GM18505 (cell line): ENCODE measurements around the gene SMIM1.
"Not testable (repeated sequence)": the region's sequence is repeated elsewhere in the genome, so short reads cannot be mapped to it uniquely, and the experiment has no call there.

Experiments
- ATAC-seq: cut with Tn5 transposase; IDR thresholded peaks from one replicate; pipeline ENCODE4 v1.9.1; 2021; ENCODE audit not compliant: unreplicated experiment
- POLR2A ChIP-seq: IDR thresholded peaks from 4 replicates; pipeline ENCODE4 v1.6.1; 2011; ENCODE audit warnings: borderline replicate concordance; ENCODE audit not compliant: insufficient read depth, insufficient read length; ENCODE audit errors: extremely low read depth

Gene SMIM1

DNA sequence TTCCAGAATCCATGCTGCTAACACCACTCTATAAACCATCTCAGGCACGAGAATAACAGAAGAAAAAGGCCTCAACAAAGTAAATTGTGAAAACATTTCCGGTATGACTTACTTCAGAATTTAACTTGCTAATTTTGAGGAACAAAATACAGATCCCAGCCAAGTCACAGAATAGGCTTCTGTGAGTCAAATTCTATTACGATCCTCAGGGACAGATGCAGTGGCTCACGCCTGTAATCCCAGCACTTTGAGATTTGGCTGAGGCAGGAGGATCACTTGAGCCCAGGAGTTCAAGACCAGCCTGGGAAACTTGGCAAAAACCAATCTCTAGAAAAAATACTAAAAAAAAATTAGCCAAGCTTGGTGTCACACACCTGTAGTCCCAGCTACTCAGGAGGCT lies 29.1 kb upstream of the SMIM1 start:
- no peak for ATAC-seq
- no peak for TF ChIP-seq POLR2A

DNA sequence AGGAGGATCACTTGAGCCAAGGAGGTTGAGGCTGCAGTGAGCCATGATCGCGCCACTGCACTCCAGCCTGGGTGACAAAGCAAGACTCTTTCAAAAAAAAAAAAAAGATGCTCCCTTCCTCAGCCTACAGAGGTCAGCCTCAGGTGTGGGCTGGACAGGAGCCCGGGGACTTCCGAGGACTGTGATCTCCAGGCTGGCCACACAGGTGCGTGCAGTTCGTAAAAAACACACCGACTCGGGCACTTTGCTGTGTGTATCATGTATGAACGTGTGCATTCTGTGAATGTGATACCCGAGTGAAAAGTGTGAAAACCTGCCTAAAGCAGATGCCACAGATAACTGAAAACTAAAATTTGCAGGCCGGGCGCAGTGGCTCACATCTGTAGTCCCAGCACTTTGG lies 28.7 kb upstream of the SMIM1 start:
- TF ChIP-seq POLR2A, result no peak
- ATAC-seq, result no peak

DNA sequence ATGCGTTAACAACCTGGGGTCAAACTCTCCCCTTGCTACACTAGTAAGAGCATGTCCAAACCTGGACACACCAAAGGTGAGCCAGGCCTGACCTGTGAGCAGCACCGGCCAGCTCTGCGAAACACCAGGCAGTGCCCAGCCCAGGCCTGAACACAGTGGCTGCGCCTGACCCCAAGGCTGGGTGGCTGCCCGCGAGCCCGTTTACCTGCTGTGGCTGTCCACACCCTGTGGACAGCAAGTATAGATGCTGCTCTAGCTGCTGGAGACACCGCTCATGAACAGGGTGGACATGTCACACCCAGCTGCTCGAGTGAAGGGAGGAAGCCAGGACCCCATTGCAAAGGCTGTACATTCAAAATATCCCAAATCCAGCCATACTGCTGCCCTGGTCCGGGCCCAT lies 27.9 kb upstream of the SMIM1 start:
- no peak for ATAC-seq
- no peak for TF ChIP-seq POLR2A

DNA sequence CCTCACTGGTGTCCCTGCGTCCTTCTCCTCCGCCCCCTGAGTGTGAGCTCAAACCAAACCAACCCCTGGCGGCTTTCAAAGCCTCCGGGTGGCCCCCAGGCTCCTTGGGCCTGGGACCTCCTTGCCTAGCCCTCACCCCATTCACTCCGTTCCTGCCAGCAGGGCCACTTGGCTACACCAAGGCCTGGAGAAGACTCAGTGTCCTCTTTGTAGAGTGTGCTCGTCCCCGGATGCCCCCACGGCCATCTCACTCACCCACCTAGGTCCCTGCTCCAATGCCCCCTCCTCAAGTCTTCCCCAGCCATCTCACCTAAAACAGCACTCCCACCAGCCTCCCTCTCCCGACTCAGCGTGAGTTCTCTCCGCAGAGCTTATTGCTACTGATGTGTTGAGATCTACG lies 27.5 kb upstream of the SMIM1 start:
- no peak for TF ChIP-seq POLR2A

DNA sequence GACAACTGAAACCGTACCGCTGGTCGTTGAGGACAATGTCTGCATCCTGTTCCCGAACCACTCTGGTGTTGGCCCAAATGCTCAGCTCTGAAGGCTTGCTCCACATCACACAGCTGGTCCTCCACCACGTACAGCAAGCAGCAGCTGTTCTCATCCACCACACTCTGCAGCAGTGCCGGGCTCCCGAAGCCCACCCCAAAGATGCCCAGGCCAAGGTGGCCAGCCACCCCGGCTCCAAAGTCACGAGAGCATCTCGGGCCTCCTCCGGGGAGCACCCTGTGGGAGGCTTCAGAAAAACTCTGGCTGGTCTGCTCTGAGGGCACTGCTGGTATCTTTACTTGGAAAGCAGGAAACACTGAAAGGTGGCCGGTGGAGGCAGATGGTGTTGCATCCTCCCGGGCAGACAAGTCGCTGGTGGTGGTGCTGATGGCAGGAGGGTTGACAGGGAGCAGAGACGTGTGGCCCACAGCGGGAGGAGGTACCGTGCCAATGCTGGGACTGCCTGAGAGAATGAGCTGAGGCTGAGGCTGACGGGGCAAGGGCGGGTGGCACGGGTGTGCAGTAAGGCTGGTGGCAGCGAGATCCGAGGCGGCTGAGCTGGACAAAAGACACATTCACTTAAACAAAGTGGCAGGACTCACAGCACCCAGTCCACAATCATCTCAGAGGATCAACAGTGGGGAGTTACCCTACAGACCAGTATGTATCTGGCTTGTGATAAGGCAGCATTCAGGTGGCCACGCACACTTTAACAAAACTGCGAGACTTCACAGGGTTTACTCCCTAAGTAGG lies 26.8 kb upstream of the SMIM1 start:
- no peak for ATAC-seq
- no peak for TF ChIP-seq POLR2A

More for the DNA sequence above, 27.5 kb upstream of the SMIM1 start:
- no peak for ATAC-seq

DNA sequence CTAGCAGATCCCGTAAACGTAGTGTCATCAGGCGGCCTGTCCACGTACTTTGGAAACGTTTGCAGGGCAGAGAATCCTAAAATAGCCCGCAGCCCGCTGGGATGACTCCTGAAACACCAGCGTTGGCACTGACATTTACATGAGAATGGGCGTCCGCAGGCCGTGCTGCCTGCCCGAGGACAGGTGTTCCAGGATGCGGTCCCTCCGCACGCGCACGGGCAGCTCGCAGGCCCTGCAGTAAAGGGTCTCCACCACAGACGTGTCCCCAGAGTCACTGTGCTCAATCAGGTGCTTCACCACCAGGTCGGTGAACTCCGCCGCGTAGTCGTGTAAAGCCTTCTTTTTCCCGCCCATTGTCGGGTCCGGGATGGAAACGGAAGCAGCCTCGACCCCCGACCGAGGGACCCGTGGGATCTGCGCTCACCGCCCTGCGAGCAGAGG lies 26.1 kb upstream of the SMIM1 start:
- no peak for TF ChIP-seq POLR2A
- ATAC-seq, result no peak

DNA sequence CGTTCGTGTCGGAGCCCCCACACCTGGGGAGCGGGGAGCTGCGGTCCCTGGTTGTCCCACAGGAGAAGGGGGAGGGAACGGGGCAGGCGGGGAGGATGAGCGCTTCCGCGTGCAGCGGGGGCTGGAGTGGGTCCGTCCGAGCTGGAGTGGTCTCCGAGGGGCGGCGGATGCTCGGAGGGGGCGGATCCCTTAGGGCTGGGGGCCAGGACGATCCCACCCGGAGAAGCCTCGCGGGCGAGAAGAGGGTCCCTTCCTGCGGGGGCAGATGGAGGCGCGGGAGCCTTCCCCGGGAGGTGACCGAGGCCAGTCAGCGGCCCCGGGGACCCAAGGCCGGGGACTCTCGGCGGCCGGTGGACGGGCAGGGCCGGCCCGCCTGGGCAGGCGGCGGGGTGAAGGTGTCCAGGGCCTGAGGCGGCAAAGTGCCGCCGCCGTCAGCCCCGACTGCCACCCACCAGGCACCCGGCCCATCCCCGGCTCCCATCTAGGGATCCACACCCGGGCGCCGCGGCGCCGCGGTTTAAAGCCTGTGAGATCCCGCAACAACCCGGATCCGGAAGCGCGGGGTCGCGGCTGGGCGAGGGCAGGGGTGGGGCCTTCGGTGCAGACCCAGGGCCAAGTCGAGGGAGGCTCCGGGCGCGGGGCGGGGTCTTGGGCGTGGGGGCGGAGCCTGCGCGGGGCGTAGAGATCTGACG lies 25.6 kb upstream of the SMIM1 start:
- ATAC-seq, result peak; percentile 71
- TF ChIP-seq POLR2A, result peak; percentile 71

DNA sequence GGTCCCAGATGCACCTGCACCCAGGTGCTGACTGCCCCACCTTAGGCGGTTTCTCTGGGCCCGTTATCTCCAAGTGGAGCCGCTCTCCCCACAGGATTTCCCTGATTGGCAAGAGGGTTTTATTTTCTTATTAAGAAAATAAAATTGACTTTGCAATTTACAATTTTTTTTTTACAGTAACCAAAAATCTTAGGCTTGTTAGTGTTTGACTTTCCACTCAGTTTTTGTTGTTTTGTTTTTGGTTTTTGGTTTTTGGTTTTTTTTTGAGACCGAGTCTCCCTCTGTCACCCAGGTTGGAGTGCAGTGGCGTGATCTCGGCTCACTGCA lies 25.1 kb upstream of the SMIM1 start:
- no peak for TF ChIP-seq POLR2A
- no peak for ATAC-seq

DNA sequence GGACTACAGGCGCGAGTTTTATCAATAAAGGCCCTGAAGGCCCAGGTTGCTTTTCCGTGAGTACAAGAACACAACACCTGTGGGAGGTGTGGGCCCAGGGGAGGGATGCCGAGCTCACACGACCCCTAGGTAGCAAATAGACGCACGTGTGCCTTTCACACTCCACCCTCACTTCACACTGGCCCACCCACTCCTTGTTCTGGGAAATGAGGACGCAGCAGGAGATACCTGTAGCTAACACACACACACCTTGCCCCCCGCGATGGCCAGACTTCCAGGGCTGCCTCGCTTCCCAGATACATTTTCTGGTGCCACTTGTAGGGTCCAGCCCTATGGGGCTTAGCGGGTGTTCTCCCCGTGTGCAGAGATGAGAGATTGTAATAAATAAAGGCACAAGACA lies 24.6 kb upstream of the SMIM1 start:
- TF ChIP-seq POLR2A, result no peak
- no peak for ATAC-seq

DNA sequence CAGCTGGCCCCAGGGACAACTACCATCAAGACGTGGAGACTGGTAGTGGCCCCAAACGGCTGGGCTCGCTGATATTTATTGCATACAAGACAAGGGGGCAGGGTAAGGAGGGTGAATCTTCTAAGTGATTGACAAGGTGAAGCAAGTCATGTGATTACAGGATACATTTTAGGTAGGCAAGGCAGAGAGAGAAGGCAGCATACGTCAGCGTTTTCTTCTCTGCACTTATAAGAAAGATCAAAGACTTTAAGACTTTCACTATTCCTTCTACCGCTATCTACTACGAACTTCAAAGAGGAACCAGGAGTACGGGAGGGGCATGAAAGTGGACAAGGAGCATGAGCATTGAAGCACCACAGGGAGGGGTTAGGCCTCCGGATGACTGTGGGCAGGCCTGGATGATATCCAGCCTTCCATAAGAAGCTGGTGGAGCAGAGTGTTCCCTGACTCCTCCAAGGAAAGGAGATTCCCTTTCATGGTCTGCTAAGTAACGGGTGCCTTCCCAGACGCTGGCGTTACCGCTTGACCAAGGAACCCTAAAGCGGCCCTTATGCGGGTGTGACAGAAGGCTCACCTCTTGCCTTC lies 24.1 kb upstream of the SMIM1 start:
- ATAC-seq, result not testable (repeated sequence)

DNA sequence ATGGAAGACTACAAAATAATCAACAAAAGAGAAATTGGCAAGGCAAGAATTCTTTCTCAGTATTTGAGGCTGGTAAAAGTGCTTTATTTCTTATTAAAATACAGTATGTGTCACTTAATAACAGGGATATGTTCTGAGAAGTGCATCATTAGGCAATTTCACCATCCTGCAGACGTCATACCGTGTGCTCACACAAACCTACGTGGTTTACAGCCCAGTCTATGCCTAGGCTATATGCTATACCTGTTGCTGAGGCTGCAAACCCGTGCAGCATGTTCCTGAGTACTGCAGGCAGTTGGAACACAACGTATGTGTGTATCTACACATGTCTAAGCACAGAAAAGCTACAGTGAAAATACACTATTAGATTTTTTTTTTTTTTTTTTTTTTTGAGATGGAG lies 23.0 kb upstream of the SMIM1 start:
- TF ChIP-seq POLR2A, result no peak
- ATAC-seq, result no peak

DNA sequence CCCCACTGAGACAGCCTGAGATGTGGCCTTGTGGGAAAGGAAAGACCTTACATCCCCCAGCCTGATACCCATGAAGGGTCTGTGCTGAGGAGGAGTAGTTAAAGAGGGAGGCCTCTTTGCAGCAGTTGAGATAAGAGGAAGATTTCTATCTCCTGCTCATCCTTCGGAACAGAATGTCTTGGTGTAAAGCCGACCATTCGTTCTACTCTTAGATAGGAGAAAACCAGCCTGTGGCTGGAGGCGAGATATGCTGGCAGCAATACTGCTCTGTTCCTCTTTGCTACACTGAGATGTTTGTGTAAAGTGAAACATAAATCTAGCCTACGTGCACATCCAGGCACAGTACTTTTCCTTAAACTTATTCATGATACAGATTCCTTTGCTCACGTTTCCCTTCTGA lies 21.8 kb upstream of the SMIM1 start:
- TF ChIP-seq POLR2A, result no peak
- no peak for ATAC-seq

DNA sequence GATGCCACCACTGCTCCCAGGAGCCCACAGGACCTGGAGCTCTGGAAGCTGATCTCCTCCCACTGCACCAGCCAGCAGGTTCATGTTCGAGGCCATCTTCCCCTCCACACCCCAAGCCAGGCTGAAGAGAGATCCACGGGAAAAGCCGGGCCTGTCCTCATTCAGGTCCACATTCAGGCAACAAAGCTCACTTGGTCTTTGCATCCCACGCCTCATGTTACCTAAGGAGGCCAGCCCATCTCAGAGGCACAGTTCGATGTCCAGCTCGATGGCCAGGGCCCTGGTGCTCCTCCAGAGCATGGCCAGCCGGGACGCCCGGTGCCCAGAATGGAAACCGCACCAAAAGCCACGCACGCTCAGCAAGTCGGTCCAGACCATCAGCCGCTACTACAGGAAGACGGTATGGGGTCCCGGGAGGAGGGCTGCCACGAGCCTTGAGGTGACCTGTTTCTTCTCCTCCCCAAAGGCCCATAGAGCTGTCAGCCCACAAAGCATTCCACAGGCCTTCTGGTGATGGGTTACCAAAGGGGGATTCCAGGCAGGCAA lies 20.1 kb upstream of the SMIM1 start, which contains the start of gene CCDC27:
TSS of gene CCDC27 (plus strand) at position 51 of the 546 bp plus-strand sequence. CDS start at position 83, 32 bp downstream.
- no peak for ATAC-seq

More for the DNA sequence above, 20.1 kb upstream of the SMIM1 start, which contains the start of gene CCDC27:
- no peak for TF ChIP-seq POLR2A
